HG03097 (cell line): ENCODE data around the gene CYP2W1.

ENCODE experiments used
- ATAC-seq: cut with Tn5 transposase; IDR thresholded peaks from one replicate; pipeline ENCODE4 v1.9.1; 2021; ENCODE audit not compliant: unreplicated experiment, low FRiP score

Gene CYP2W1

GRCh38 chr7:1012004-1012715, 29.2 kb downstream of the CYP2W1 start:
- ATAC-seq: no peak

GRCh38 chr7:1012716-1013095, 29.7 kb downstream of the CYP2W1 start:
- ATAC-seq: no peak

- no peak for ATAC-seq
These were observed 30.6 kb downstream of the CYP2W1 start for GRCh38 chr7:1013581-1013980.

DNA sequence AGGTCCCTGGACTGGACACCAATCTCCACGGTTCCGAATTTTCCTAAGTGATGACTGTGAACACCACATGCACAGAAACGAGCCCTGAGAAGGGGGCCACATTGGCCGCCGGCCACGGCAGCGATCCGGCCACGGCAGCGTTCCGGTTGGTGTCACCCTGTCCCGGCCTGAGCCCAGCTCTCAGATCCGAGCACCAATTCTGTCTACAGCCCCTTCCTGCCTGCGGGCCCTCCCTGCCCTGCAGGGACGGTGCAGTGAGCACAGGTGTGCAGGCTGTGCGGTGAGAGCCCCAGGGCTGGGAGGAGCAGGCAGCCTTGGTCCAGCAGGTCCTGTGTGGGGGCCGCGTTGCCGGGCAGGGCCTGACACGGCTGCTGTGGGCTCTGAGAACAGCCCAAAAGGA, 31.7 kb downstream of the CYP2W1 start:
- ATAC-seq: no peak

DNA sequence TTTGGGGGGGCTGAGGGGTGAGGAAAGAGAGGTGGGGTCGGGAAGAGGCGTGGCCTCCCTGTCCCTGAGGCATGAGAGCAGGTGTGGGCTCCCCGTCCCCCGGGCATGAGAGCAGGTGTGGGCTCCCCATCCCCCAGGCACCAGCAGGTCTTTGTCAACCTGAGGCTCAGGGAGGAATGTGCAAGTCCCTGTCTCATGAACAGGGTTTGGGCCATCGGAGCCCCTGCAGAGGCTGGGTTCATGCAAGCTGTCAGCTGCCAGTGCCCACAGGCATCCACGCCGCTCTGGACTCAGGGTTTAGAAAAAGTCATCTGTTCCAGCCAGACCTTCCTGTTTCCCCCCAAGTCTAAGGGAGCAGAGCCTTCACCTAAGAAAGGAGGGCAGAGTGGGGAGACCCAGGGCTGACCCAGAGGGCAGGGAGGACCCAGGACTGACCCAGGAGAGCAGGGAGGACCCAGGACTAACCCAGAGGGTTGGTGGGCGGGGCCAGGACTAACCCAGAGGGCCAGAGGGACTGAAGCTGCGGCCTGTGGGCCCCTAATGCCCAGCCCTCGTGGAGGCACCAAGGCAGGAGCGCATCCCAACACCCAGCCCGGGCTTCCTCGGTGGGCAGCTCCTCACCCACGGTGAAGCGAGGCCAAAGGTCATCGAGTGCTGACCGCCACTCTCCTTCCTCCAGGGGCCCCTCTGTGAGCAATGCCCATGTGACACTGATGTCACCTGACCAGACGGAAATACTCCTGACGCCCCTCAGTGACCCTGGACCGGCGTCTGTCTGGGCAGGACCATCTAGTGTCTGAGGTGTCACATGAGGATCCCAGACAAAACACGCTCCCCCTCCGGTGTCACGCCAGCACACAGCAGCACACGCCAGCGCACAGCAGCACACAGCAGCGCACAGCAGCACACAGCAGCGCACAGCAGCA, 32.5 kb downstream of the CYP2W1 start:
- no peak for ATAC-seq

DNA sequence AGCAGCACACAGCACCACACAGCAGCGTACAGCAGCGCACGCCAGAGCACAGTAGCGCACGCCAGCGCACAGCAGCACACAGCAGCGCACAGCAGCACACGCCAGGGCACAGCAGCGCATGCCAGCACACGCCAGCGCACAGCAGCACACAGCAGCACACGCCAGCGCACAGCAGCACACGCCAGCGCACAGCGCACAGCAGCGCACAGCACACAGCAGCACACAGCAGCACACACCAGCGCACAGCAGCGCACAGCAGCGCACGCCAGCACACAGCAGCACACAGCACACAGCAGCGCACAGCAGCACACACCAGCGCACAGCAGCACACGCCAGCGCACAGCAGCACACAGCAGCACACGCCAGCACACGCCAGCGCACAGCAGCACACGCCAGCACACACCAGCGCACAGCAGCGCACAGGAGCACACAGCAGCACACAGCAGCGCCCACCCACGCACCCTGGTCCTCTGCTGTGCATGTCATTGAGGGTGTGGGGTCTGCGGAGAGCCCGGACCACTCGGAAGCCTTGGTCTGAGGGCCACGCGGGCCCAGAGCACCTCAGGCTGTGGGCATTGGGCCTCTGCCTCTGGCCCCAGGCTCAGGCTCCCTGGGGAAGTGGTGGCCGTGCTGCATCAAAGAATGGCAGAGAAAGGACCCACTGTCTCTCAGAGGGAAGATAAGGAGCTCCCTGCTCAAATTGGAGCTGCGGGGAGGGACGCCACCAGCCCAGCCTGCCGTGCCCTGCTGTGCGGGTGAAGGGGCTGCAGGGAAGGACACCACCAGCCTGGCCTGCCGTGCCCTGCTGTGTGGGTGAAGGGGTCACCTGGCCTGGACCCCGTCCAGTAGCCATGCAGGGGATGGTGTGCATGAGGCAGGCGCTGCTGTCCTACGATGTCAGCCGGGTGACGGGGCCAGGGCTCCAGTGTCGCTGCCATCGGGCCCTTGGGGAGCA, 33.9 kb downstream of the CYP2W1 start:
- no peak for ATAC-seq

GRCh38 chr7:1017586-1018333, 34.8 kb downstream of the CYP2W1 start:
- ATAC-seq: no peak

GRCh38 chr7:1018334-1018695, 35.3 kb downstream of the CYP2W1 start:
- no peak for ATAC-seq

DNA sequence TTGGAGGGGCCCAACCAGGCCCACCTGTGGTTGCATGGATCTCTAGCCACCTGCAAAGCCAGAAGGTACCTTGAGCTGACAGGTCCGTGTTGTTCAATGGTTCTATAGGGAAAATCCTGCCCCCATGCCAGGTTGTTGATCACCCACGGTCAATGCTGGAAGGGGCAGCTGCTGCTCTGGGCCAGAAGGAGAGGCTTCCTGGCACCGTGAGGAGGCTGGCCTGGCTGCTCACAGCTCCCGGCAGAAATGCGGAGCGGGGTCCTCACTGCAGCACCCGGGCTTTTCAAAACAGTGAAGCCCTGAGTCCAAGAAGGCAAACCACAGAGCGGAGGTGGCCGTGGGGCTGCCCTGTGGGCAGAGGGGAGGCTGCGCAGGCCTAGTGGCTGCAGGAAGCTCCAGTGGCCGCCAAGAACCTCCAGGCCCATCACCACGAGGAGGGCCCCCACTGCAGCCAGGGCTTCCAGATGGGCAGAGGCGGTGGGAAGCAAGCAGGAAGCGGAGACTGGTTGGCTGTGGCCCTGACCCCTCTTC, 36.3 kb downstream of the CYP2W1 start:
- no peak for ATAC-seq

DNA sequence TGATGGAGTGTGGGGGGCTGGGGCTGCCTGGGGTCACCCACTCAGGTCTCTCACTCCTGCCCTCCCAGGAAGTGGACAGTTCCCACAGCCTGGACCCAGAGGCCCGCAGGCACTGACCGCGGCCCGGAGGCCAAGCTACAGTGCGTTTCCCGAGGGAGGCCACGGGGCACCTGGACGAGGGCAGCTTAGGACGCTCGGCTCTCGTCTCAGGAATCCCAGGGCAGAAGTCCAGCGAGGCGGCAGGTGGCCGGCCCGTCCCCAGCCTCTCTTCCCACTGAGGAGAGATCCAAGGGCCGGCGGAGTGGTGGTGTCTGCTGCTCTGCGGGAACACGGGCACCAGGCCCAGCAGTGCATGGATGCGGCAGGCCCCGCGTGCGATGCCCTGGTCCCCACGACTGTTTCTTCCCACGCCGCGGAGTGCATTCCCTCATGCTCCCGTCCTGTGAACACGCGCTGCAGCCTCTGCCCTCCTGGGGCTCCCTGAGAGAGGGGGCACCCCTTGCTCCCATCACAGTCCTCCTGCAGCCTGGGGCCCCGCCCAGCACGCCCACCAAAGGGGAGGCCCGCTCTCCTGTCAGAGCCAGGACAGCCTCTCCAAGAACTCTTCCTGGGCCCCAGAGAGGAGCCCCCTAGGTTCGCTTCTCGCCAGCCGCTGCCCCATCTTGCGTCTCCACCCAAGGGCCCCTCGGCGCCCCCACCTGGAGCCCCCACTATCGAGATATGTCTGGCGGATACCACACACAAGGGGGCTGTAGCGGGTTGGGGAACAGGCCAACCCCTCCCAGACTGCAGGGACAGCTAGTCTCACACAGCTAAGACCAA, 37.0 kb downstream of the CYP2W1 start:
- ATAC-seq: no peak

- no peak for ATAC-seq
These were observed 37.9 kb downstream of the CYP2W1 start for GRCh38 chr7:1020849-1021251.

- no peak for ATAC-seq
These were observed 38.4 kb downstream of the CYP2W1 start for GRCh38 chr7:1021366-1021765.

- ATAC-seq: no peak
These were observed 39.0 kb downstream of the CYP2W1 start for GRCh38 chr7:1021931-1022330.

DNA sequence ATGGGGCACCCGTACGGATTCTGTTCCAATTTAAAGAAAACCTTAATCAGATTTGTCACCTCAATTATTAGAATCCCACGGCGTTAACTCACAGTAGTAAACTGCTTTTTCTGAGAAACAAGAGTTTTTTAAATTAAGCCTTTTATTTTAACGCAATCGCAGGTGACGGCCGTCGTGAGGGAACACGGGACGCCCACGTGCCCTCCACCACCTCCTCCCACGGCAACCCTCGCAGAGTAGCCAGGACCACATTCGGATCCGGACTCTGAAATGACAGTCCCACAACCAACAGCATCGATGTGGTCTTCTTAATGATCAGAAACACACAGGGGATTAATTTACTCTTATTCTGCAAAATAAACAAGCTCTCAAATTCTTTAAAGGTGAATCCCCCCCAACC, 39.4 kb downstream of the CYP2W1 start:
- ATAC-seq: no peak

DNA sequence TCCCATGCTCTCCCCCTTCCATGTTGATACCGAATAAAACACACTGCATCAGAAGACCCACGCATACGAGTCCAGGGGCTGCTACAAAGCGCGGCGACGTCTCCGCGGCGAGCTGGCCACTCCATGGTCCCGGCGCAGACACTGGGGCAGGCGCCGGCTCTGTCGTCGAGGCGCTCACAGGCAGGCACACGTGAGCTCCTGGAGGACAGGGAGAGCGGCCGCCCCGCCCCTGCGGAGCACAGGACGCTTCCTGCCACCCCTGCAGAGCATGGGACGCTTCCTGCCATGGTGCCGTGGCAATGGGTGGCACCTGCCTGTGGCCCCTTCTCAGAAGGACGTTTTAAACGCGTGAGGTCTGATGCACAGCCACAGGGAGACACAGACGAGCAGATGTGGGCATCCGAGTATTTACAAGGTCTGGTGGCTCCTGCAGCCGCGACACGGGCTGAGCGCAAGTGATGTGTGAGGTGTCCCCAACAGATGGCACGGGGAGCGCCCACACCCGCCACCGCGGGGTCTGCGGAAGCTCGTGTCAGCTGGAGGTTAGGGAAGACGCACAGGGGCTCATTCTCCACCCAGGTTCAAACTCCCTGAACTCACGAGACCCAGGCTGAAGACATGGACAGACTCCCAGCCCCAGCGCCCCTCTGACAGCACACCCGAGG, 40.0 kb downstream of the CYP2W1 start:
- no peak for ATAC-seq

DNA sequence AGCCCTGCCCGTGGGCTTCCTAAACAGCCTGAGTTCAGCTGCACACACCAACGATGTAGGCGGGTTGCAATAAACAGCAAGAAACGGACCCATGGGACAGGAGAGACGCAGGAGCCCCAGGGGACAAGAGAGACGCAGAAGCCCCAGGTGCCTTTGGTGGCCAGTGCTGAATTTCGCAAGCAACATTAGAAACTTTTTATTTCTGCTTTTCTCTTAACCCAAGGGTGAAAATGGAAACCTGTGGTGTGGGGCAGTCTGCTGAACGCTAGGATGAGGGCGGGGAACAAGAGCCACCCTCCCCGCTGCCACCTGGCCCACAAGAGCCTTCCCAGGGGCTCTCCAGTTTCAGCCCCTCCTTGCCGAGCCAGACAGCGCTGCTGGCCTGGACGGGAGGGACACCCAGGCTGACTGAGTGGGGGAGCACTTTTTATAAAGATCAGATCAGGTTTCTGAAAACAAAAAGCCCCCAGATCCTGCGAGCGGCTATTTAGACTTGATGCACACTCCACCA, 41.4 kb downstream of the CYP2W1 start:
- peak; percentile 41 for ATAC-seq

DNA sequence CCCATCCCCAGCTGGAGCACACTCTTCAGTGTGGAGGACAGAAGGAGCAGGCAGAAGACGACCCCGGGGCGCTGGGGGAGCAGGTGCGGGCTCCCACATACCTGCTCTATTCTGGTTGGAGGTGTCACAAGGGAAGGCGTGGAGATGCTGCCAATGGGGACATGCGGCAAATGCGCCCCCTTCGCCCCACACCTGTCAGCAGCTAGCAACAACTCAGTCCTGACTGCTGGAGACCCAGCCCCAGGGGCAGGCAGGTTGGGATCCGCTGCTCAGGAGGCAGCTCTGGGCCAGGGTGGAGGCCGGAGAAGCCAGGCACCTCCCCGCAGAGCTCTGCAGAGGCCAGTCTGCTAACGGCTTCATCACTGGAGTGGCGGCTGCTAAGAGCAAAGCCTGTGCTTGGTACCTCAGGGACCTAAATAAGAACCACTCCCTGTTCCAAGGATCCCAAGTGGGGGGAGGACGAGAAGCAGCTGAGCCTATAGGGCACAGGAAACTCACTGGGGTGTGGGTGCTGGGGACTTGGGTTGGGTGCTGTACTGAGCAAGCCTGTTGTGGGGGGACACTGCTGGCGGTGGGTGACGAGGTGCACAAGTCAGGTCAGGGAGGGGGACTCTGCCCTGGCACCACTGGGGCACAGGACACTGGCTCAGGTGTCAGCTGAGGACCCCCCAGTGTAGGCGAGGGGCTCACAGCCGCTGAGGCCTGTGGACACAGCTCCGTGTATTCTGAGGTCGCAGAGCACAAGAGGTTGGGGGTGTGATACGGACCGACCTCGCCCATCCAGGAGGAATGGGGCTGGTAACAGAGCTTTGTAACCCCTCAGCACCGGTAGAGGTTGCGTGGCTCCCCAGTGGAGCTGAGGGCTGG, 42.1 kb downstream of the CYP2W1 start:
- ATAC-seq: no peak
